Adrenal gland (tissue), 5 donors: Measurements from ENCODE around the gene CHMP4A.

Experiments
- POLR2A ChIP-seq, 2 donors: fragments of 450-650 bp; IDR thresholded peaks; one replicate each; pipeline ENCODE4 v1.6.1; 2017; ENCODE audit warnings: antibody characterized with exemption in 2 of 2, mild to moderate bottlenecking in 2 of 2, moderate library complexity in 1 of 2
- TF ChIP-seq, protein P1 (sequence below), 6 experiments: fragments of 450-650 bp in 4 of 6; fragments of 200-600 bp in 2 of 6; sonication (generic) in 1 of 6; IDR thresholded peaks; 1 replicate in 5 of 6; 2 replicates in 1 of 6; pipeline versions ENCODE4 v1.5.1 to v1.8.0; 2016 to 2021; ENCODE audit warnings: antibody characterized with exemption in 6 of 6, mild to moderate bottlenecking in 2 of 6, moderate library complexity in 1 of 6
- donor health status: DM: no; HTN: no; CAD: no.

DNA sequence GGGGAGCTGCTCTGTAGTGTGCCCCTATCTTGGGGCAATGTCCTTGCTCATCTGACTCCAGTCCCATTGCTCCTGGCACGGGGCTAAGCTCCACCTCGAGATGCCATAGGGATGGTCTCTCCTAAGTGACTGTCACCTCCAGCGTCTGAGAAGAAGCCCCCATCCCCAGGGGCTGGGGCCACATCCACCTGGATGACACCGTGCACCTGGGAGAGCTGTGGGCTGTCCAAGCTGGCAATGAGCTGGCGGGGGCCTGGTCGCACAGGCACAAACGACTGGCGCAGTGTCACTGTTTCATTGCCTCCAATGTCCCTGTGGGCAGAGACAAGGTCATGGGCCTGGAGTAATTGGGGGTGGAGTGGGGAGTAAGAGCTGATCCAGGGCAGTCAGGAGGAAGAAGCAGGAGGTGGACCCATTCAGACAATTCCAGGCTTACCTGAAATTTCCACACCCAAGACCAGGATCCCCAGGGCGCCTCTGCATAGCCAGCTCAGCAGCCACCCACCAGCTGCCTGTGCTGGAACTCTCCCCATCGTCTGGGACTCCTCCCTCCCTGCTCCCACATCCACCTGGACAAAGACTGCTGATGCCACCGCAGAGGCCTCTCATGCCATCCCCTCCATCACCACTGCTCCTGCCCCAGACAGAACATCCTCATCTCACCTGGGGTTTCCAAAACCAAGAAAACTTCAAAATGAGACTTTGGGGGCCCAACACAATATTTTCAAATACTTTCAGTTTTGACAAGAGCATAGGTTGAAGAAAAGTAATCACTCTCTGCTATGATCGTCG, 36.1 kb upstream of the CHMP4A start:
- TF ChIP-seq, protein P1, sequence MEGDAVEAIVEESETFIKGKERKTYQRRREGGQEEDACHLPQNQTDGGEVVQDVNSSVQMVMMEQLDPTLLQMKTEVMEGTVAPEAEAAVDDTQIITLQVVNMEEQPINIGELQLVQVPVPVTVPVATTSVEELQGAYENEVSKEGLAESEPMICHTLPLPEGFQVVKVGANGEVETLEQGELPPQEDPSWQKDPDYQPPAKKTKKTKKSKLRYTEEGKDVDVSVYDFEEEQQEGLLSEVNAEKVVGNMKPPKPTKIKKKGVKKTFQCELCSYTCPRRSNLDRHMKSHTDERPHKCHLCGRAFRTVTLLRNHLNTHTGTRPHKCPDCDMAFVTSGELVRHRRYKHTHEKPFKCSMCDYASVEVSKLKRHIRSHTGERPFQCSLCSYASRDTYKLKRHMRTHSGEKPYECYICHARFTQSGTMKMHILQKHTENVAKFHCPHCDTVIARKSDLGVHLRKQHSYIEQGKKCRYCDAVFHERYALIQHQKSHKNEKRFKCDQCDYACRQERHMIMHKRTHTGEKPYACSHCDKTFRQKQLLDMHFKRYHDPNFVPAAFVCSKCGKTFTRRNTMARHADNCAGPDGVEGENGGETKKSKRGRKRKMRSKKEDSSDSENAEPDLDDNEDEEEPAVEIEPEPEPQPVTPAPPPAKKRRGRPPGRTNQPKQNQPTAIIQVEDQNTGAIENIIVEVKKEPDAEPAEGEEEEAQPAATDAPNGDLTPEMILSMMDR (IDR thresholded peaks at IDR 0.05), result no peak
- TF ChIP-seq POLR2A (IDR thresholded peaks at IDR 0.05), result no peak
